OCI-LY3 (cell line): ENCODE data around the gene CSF2.

Experiments
- H2AFZ ChIP-seq: fragments of 200-600, 300-600 bp; shearing (Covaris generic); 2 replicates; pipeline ENCODE4 v1.6.0; 2014; ENCODE audit warnings: antibody characterized with exemption, low read depth, low read length
- H3K27ac ChIP-seq: fragments of 200-600, 300-600 bp; sonication (generic); 2 replicates; pipeline ENCODE4 v1.5.1; 2014; ENCODE audit warnings: mild to moderate bottlenecking, low read length, moderate library complexity, mixed read lengths
- H3K27me3 ChIP-seq: fragments of 200-600, 300-600 bp; sonication (generic); 2 replicates; pipeline ENCODE4 v1.6.1; 2014; ENCODE audit warnings: low read depth, low read length, mixed read lengths
- H3K36me3 ChIP-seq: fragments of 200-600, 300-600 bp; sonication (generic); replicated peaks from 2 replicates; pipeline ENCODE3; 2014; ENCODE audit warnings: low read depth, low read length, mixed read lengths
- H3K4me1 ChIP-seq: fragments of 300-600, 200-600 bp; sonication (generic); 2 replicates; pipeline ENCODE4 v1.6.1; 2014; ENCODE audit warnings: low read length, mixed read lengths
- H3K4me2 ChIP-seq: fragments of 200-600, 300-600 bp; sonication (generic); 2 replicates; pipeline ENCODE4 v1.6.1; 2014; ENCODE audit warnings: low read length, mixed read lengths
- H3K4me3 ChIP-seq: fragments of 300-600, 200-600 bp; sonication (generic); 2 replicates; pipeline ENCODE4 v1.5.1; 2014; ENCODE audit warnings: antibody characterized with exemption, mild to moderate bottlenecking, low read length, moderate library complexity
- H3K79me2 ChIP-seq: fragments of 300-600, 200-600 bp; shearing (Covaris generic); 2 replicates; pipeline ENCODE4 v1.6.1; 2014; ENCODE audit warnings: mild to moderate bottlenecking, low read length, mixed read lengths
- H3K9ac ChIP-seq: fragments of 300-600, 200-600 bp; shearing (Covaris generic); 2 replicates; pipeline ENCODE4 v1.6.0; 2014; ENCODE audit warnings: mild to moderate bottlenecking, low read length, moderate library complexity
- H3K9me3 ChIP-seq: fragments of 200-600, 300-600 bp; shearing (Covaris generic); 2 replicates; pipeline ENCODE4 v1.6.1; 2014; ENCODE audit warnings: low read length, mixed read lengths; ENCODE audit not compliant: insufficient read depth
- H4K20me1 ChIP-seq: fragments of 200-600, 300-600 bp; sonication (generic); 2 replicates; pipeline ENCODE4 v1.6.1; 2016; ENCODE audit warnings: low read length, mixed read lengths; ENCODE audit not compliant: insufficient read depth
- EZH2phosphoT487 ChIP-seq: fragments of 200-600 bp; shearing (Covaris generic); IDR thresholded peaks from 2 replicates; pipeline ENCODE4 v1.6.1; 2018; ENCODE audit warnings: antibody characterized with exemption, mixed run types, low read depth
- TF ChIP-seq, protein P1 (sequence below): fragments of 200-600, 300-600 bp; sonication (generic); IDR thresholded peaks from 2 replicates; pipeline ENCODE4 v1.5.1; 2014; ENCODE audit warnings: antibody characterized with exemption, low read length, low read depth

Gene CSF2

DNA sequence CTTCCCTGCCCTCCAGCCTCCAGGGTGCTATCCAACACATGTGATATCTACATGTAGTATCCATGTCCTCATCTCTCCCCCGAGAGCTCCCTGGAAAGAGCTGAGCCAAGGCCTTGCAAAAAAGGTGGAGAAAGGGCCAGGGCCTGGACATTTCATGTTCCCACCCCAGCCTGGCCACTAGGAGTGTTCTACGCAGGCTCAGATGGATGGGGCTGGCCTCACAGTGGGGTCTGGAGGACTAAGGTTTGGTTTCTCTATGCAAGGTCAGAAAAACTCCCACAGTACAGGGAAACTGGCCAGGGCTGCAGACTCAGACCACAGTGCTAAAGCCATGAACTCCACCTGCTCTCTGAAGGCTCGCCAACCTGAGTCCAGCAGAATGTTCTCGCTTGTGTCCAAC is 1.5 kb upstream of the CSF2 start:
- Histone ChIP-seq H3K36me3 (no peaks in the 10 kb centered on the region), H3K79me2 (no peaks in the 10 kb centered on the region), H3K4me3 (no peak overlapping the region), H3K4me2 (no peak overlapping the region), H3K4me1 (no peaks in the 10 kb centered on the region), H3K27me3 (no peaks in the 10 kb centered on the region), H2AFZ (no peak overlapping the region), H3K9me3 (no peaks in the 10 kb centered on the region), H3K9ac (no peak overlapping the region), H4K20me1 (no peaks in the 10 kb centered on the region), H3K27ac (no peak overlapping the region)
- TF ChIP-seq, protein P1, sequence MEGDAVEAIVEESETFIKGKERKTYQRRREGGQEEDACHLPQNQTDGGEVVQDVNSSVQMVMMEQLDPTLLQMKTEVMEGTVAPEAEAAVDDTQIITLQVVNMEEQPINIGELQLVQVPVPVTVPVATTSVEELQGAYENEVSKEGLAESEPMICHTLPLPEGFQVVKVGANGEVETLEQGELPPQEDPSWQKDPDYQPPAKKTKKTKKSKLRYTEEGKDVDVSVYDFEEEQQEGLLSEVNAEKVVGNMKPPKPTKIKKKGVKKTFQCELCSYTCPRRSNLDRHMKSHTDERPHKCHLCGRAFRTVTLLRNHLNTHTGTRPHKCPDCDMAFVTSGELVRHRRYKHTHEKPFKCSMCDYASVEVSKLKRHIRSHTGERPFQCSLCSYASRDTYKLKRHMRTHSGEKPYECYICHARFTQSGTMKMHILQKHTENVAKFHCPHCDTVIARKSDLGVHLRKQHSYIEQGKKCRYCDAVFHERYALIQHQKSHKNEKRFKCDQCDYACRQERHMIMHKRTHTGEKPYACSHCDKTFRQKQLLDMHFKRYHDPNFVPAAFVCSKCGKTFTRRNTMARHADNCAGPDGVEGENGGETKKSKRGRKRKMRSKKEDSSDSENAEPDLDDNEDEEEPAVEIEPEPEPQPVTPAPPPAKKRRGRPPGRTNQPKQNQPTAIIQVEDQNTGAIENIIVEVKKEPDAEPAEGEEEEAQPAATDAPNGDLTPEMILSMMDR: no peak
- no peak for TF ChIP-seq EZH2phosphoT487

DNA sequence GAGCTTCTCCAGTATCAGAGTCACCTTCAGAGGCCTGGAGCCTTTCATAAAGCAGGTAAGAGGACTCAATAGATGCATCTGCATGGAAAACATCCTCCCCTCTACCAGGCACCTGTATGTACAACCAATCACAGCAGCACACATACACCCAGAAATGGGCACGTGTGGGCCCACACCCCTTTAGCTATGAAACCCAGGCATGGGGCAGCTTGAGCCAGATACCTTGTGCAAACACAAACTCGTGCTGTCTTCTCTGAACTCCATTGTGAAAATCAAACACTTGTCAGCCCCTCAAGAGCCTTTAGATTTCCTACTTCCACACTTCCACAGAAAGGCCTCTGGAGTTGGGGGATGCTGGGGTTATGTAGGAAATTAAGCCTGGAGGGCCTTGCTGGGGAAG is 1.1 kb upstream of the CSF2 start:
- Histone ChIP-seq H3K9ac (no peak overlapping the region), H3K4me2 (no peak overlapping the region), H3K79me2 (no peaks in the 10 kb centered on the region), H2AFZ (no peak overlapping the region), H3K9me3 (no peaks in the 10 kb centered on the region), H3K27ac (no peak overlapping the region), H3K27me3 (no peaks in the 10 kb centered on the region), H3K4me1 (no peaks in the 10 kb centered on the region), H3K4me3 (no peak overlapping the region), H3K36me3 (no peaks in the 10 kb centered on the region), H4K20me1 (no peaks in the 10 kb centered on the region)
- TF ChIP-seq, protein P1: no peak
- TF ChIP-seq EZH2phosphoT487: no peak

DNA sequence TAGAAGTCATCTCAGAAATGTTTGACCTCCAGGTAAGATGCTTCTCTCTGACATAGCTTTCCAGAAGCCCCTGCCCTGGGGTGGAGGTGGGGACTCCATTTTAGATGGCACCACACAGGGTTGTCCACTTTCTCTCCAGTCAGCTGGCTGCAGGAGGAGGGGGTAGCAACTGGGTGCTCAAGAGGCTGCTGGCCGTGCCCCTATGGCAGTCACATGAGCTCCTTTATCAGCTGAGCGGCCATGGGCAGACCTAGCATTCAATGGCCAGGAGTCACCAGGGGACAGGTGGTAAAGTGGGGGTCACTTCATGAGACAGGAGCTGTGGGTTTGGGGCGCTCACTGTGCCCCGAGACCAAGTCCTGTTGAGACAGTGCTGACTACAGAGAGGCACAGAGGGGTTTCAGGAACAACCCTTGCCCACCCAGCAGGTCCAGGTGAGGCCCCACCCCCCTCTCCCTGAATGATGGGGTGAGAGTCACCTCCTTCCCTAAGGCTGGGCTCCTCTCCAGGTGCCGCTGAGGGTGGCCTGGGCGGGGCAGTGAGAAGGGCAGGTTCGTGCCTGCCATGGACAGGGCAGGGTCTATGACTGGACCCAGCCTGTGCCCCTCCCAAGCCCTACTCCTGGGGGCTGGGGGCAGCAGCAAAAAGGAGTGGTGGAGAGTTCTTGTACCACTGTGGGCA is 642 bp downstream of the CSF2 start:
- Histone ChIP-seq H3K9me3 (no peaks in the 10 kb centered on the region), H3K9ac (no peak overlapping the region), H2AFZ (no peak overlapping the region), H3K79me2 (no peaks in the 10 kb centered on the region), H3K27ac (no peak overlapping the region), H3K4me2 (no peak overlapping the region), H3K4me3 (no peak overlapping the region), H3K27me3 (no peaks in the 10 kb centered on the region), H4K20me1 (no peaks in the 10 kb centered on the region), H3K4me1 (no peaks in the 10 kb centered on the region), H3K36me3 (no peaks in the 10 kb centered on the region)
- TF ChIP-seq, protein P1: no peak
- TF ChIP-seq EZH2phosphoT487: no peak

DNA sequence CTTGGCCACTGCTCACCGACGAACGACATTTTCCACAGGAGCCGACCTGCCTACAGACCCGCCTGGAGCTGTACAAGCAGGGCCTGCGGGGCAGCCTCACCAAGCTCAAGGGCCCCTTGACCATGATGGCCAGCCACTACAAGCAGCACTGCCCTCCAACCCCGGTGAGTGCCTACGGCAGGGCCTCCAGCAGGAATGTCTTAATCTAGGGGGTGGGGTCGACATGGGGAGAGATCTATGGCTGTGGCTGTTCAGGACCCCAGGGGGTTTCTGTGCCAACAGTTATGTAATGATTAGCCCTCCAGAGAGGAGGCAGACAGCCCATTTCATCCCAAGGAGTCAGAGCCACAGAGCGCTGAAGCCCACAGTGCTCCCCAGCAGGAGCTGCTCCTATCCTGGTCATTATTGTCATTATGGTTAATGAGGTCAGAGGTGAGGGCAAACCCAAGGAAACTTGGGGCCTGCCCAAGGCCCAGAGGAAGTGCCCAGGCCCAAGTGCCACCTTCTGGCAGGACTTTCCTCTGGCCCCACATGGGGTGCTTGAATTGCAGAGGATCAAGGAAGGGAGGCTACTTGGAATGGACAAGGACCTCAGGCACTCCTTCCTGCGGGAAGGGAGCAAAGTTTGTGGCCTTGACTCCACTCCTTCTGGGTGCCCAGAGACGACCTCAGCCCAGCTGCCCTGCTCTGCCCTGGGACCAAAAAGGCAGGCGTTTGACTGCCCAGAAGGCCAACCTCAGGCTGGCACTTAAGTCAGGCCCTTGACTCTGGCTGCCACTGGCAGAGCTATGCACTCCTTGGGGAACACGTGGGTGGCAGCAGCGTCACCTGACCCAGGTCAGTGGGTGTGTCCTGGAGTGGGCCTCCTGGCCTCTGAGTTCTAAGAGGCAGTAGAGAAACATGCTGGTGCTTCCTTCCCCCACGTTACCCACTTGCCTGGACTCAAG is 1.5 kb downstream of the CSF2 start:
- Histone ChIP-seq H2AFZ (no peak overlapping the region), H3K79me2 (no peaks in the 10 kb centered on the region), H4K20me1 (no peaks in the 10 kb centered on the region), H3K9ac (no peak overlapping the region), H3K4me1 (no peaks in the 10 kb centered on the region), H3K4me2 (no peak overlapping the region), H3K4me3 (no peak overlapping the region), H3K9me3 (no peaks in the 10 kb centered on the region), H3K27me3 (no peaks in the 10 kb centered on the region), H3K27ac (no peak overlapping the region), H3K36me3 (no peaks in the 10 kb centered on the region)
- no peak for TF ChIP-seq EZH2phosphoT487
- TF ChIP-seq, protein P1: no peak
